OCI-LY1 (cell line): ENCODE results near the gene SMC1A.

ENCODE experiments used
- CTCF ChIP-seq: fragments of 200-600 bp; sonication (generic), shearing (Covaris generic); IDR thresholded peaks from 2 replicates; pipeline ENCODE4 v1.5.1; 2017; ENCODE audit warnings: mild to moderate bottlenecking, antibody characterized with exemption, low read length, moderate library complexity, mixed read lengths
- EZH2 ChIP-seq: fragments of 200-600 bp; sonication (generic), shearing (Covaris generic); IDR thresholded peaks from 2 replicates; pipeline ENCODE4 v1.8.0; 2017; ENCODE audit warnings: borderline replicate concordance, mixed run types, mild to moderate bottlenecking, antibody characterized with exemption, low read length, moderate library complexity, mixed read lengths

- TF ChIP-seq CTCF (no peak), EZH2 (no peak)
These were observed 48.1 kb downstream of the SMC1A start for GRCh38 chrX:53374222-53374820.
